Hepatocyte (in vitro differentiated cells): ENCODE results near the gene SLITRK4.

Experiments used
- CTCF ChIP-seq: fragments of 200-600 bp; sonication (generic); IDR thresholded peaks from 2 replicates; pipeline ENCODE4 v1.5.1; 2016; ENCODE audit warnings: antibody characterized with exemption, mild to moderate bottlenecking; ENCODE audit not compliant: poor library complexity
- EZH2phosphoT487 ChIP-seq: fragments of 200-600 bp; sonication (generic); IDR thresholded peaks from one replicate; pipeline ENCODE4 v1.6.1; 2018; ENCODE audit warnings: antibody characterized with exemption, mild to moderate bottlenecking, low read depth, moderate library complexity; ENCODE audit not compliant: unreplicated experiment, severe bottlenecking

- TF ChIP-seq CTCF (no peak), EZH2phosphoT487 (no peak)
These were observed 12.2 kb downstream of the SLITRK4 start for GRCh38 chrX:143623657-143624056.
